HepG2 (cell line): Measurements from ENCODE around the gene OVCH1. TPM values are rescaled to one million over a fixed set of nuclear protein-coding genes. Genes with fewer than 3 reads are reported as not detected.

ENCODE experiments used
- ARID5B ChIP-seq: IDR thresholded peaks from 2 replicates; pipeline ENCODE4 v1.4.0; 2020; ENCODE audit warnings: mild to moderate bottlenecking, missing genetic modification reagents
- BRCA1 ChIP-seq: sonication (generic); formaldehyde crosslinking; IDR thresholded peaks from 2 replicates; pipeline ENCODE4 v1.4.0; 2020; ENCODE audit warnings: missing genetic modification reagents
- CREB1 ChIP-seq, 2 experiments: fragments of 450-650 bp in 1 of 2; IDR thresholded peaks; 2 replicates each; pipeline ENCODE4 v1.6.1; 2016 to 2017; ENCODE audit warnings: control low read depth in 1 of 2, mild to moderate bottlenecking in 1 of 2, missing compliant biosample characterization in 1 of 2, missing genetic modification characterization in 1 of 2
- GABPB1 ChIP-seq: IDR thresholded peaks from 2 replicates; pipeline ENCODE4 v1.6.1; 2016; ENCODE audit warnings: mild to moderate bottlenecking, missing genetic modification reagents, moderate library complexity, missing compliant biosample characterization
- GLI4 ChIP-seq: sonication (generic); formaldehyde crosslinking; IDR thresholded peaks from 2 replicates; pipeline ENCODE4 v1.5.1; 2020; ENCODE audit warnings: missing genetic modification reagents, mild to moderate bottlenecking, moderate library complexity, borderline replicate concordance
- GRHL1 ChIP-seq: sonication (generic); formaldehyde crosslinking; conservative IDR thresholded peaks from 2 replicates; pipeline ENCODE4 v1.8.0; 2022; ENCODE audit warnings: missing genetic modification reagents
- PAF1 ChIP-seq: IDR thresholded peaks from 2 replicates; pipeline ENCODE4 v1.6.1; 2016; ENCODE audit warnings: missing genetic modification reagents, missing compliant biosample characterization
- SRSF1 ChIP-seq: fragments of 200-400 bp; formaldehyde crosslinking; optimal IDR thresholded peaks from 2 replicates; pipeline ENCODE3; 2017; ENCODE audit warnings: mild to moderate bottlenecking, low read depth, low read length, moderate library complexity
- TEF ChIP-seq: sonication (generic); formaldehyde crosslinking; IDR thresholded peaks from 2 replicates; pipeline ENCODE4 v1.5.0; 2020; ENCODE audit warnings: missing genetic modification reagents
- UBTF ChIP-seq: sonication (generic); formaldehyde crosslinking; IDR thresholded peaks from 2 replicates; pipeline ENCODE4 v1.4.0; 2020; ENCODE audit warnings: mild to moderate bottlenecking, missing genetic modification reagents
- ZBTB14 ChIP-seq: sonication (generic); formaldehyde crosslinking; IDR thresholded peaks from 2 replicates; pipeline ENCODE4 v1.4.0; 2020; ENCODE audit warnings: missing genetic modification reagents
- ZFP82 ChIP-seq: sonication (generic); formaldehyde crosslinking; IDR thresholded peaks from 2 replicates; pipeline ENCODE4 v1.5.1; 2020; ENCODE audit warnings: mild to moderate bottlenecking, missing genetic modification reagents, borderline replicate concordance
- ZNF598 ChIP-seq: sonication (generic); formaldehyde crosslinking; IDR thresholded peaks from 2 replicates; pipeline ENCODE4 v1.5.1; 2020; ENCODE audit warnings: mild to moderate bottlenecking, missing genetic modification reagents, borderline replicate concordance
- ZNF746 ChIP-seq: sonication (generic); formaldehyde crosslinking; IDR thresholded peaks from 2 replicates; pipeline ENCODE4 v1.8.0; 2022; ENCODE audit warnings: mild to moderate bottlenecking, missing genetic modification reagents
- polyA plus RNA-seq, 8 experiments: library from polyadenylated mRNA; depleted of rRNA in 3 of 8; stranded (reverse) in 7 of 8; unstranded in 1 of 8; fragments of >200 nt; fragmentation: Illumina TruSeq in 4 of 8; extraction: Trizol in 4 of 8; gene quantifications; 2 replicates each; pipeline versions ENCODE4 v1.2.1 to v1.2.3, GENCODE V29; 2011 to 2016; ENCODE audit warnings: low read depth in 4 of 8, missing spikeins in 1 of 8, mixed read lengths in 1 of 8; ENCODE audit not compliant: insufficient read depth in 1 of 8
- total RNA-seq, 5 experiments: library from RNA; depleted of rRNA; stranded (reverse); fragments of >200 nt; fragmentation: Illumina TruSeq; extraction: Trizol; gene quantifications; 2 replicates each; pipeline ENCODE4 v1.2.3, GENCODE V29; 2016; ENCODE audit warnings: low read depth in 1 of 5

The OVCH1 gene
- total and polyA plus RNA-seq, 2 of the 13 experiments (the other 11 are each of a cell fraction or from before 2014, with no cell fraction given): not detected

GRCh38 chr12:29380536-29381523, 116.7 kb downstream of the OVCH1 start, which contains the start of gene ERGIC2 (continued):
- TF ChIP-seq ZNF598 (CRISPR knock-in tag): peak; percentile 74; the same call in 1 of the 2 replicates
- TF ChIP-seq ZFP82 (CRISPR knock-in tag): no peak
- TF ChIP-seq GLI4 (CRISPR knock-in tag): no peak
- no peak for TF ChIP-seq BRCA1
- TF ChIP-seq GRHL1 (CRISPR knock-in tag): no peak
- TF ChIP-seq ZNF746 (CRISPR knock-in tag): no peak
- no peak for TF ChIP-seq TEF (CRISPR knock-in tag)
- 0 out of 2 replicates have a peak, but pooled peaks have one; percentile 27 for TF ChIP-seq UBTF (CRISPR knock-in tag)
- TF ChIP-seq SRSF1: peak; percentile 46
- no peak for TF ChIP-seq ZBTB14 (CRISPR knock-in tag)
- peak; percentile 15 for TF ChIP-seq GABPB1 (CRISPR knock-in tag)
- TF ChIP-seq CREB1 (IDR thresholded peaks at IDR 0.05): peak; percentile 86
- peak; percentile 97 for TF ChIP-seq CREB1 (CRISPR knock-in tag; IDR thresholded peaks at IDR 0.05)
- no peak for TF ChIP-seq PAF1 (CRISPR knock-in tag)
- TF ChIP-seq ARID5B (CRISPR knock-in tag): peak; percentile 57; the same call in 1 of the 2 replicates
